Activated CD8-positive, alpha-beta T cell treated with anti-CD3 and anti-CD28 coated beads for 36 hours (primary cell): ENCODE data around the gene FZD8. TPM values are rescaled to one million over a fixed set of nuclear protein-coding genes. Genes with fewer than 3 reads are reported as not detected.
"Not testable (repeated sequence)": the region's sequence is repeated elsewhere in the genome, so short reads cannot be mapped to it uniquely, and the experiment has no call there.

Source experiments
- ATAC-seq: fragments of 200-7000 bp; cut with Tn5 transposase; one replicate; pipeline ENCODE4 v1.10.0; 2021; ENCODE audit warnings: mild to moderate bottlenecking, moderate library complexity
- CTCF ChIA-PET: fragments of 350-600 bp; sonication (Branson Sonifier 250); formaldehyde crosslinking; loops from one replicate; lab custom pipeline; 2021; ENCODE audit warnings: antibody characterized with exemption; lab: Charles Lee
- POLR2A ChIA-PET: fragments of 350-600 bp; sonication (Branson Sonifier 250); formaldehyde crosslinking; loops from one replicate; lab custom pipeline; 2021; ENCODE audit warnings: antibody characterized with exemption; lab: Charles Lee
- DNase-seq: peaks from one replicate; pipeline ENCODE4 v3.0.0-alpha.2; 2020
- H3K27ac Mint-ChIP-seq: one replicate; pipeline ENCODE4 v1.8.0; 2021; ENCODE audit warnings: mild to moderate bottlenecking, mixed read lengths
- H3K27me3 Mint-ChIP-seq: one replicate; pipeline ENCODE4 v1.8.0; 2021; ENCODE audit warnings: mixed read lengths
- H3K36me3 Mint-ChIP-seq: one replicate; pipeline ENCODE4 v1.8.0; 2021; ENCODE audit warnings: low read depth, mixed read lengths
- H3K4me1 Mint-ChIP-seq: one replicate; pipeline ENCODE4 v1.8.0; 2021; ENCODE audit warnings: low read depth, mixed read lengths
- H3K4me3 Mint-ChIP-seq: one replicate; pipeline ENCODE4 v1.8.0; 2021; ENCODE audit warnings: mild to moderate bottlenecking, moderate library complexity, mixed read lengths
- H3K9me3 Mint-ChIP-seq: one replicate; pipeline ENCODE4 v1.8.0; 2021; ENCODE audit warnings: mixed read lengths
- CTCF ChIP-seq: fragments of 200-600 bp; IDR thresholded peaks from one replicate; pipeline ENCODE4 v1.8.0; 2022; ENCODE audit warnings: antibody characterized with exemption, mild to moderate bottlenecking
- intact Hi-C: fragments of 100-400 bp; cut with micrococcal nuclease; formaldehyde crosslinking; loops from one replicate; pipeline ENCODE4 v1.10.0; 2022
- total RNA-seq, 2 experiments: library from RNA; stranded (reverse); gene quantifications; one replicate each; pipeline ENCODE4 v1.2.3, GENCODE V29; 2021

FZD8 gene
- under 1 TPM; 0.14 to 0.22 TPM for total RNA-seq

- H3K27me3 Mint-ChIP-seq: peaks cover 52% of the 10 kb centered on the region
- ATAC-seq: peak; percentile 91
- POLR2A ChIA-PET: no interaction called here
Observed at GRCh38 chr10:35642035-35642792, at the start of gene FZD8. Gene FZD8, minus strand, starts transcription at chr10:35642296. Its CDS starts 867 bp downstream, at chr10:35641429.

GRCh38 chr10:35691522-35692236 lies 49.6 kb upstream of the FZD8 start:
- ChIA-PET CTCF (no interaction called here), POLR2A (no interaction called here)
- ATAC-seq (no peak), DNase-seq (no peak)
- Mint-ChIP-seq H3K27me3 (peaks cover 3% of the 10 kb centered on the region), H3K4me3 (no peak overlapping the region), H3K9me3 (no peaks in the 10 kb centered on the region), H3K4me1 (no peaks in the 10 kb centered on the region), H3K27ac (no peak overlapping the region), H3K36me3 (no peaks in the 10 kb centered on the region)
- intact Hi-C loops: no loop called here
- TF ChIP-seq CTCF: no peak

More at GRCh38 chr10:35642035-35642792, at the start of gene FZD8:
- Mint-ChIP-seq H3K36me3 (no peaks in the 10 kb centered on the region), H3K4me3 (peak within 1 kb of the TSS; percentile 71), H3K27ac (no peak within 1 kb of the TSS), H3K9me3 (no peaks in the 10 kb centered on the region), H3K4me1 (peaks cover 22% of the 10 kb centered on the region)
- CTCF ChIA-PET: no interaction called here
- intact Hi-C loops: no loop called here
- no peak for TF ChIP-seq CTCF
- DNase-seq: peak; percentile 78

- TF ChIP-seq CTCF: no peak
- no peak for ATAC-seq
- Mint-ChIP-seq H3K27me3 (peaks cover 3% of the 10 kb centered on the region), H3K9me3 (no peaks in the 10 kb centered on the region), H3K4me3 (no peak overlapping the region), H3K36me3 (no peaks in the 10 kb centered on the region), H3K27ac (no peak overlapping the region), H3K4me1 (no peaks in the 10 kb centered on the region)
- DNase-seq: no peak
- intact Hi-C loops: no loop called here
- POLR2A ChIA-PET: no interaction called here
- CTCF ChIA-PET: no interaction called here
Observed at GRCh38 chr10:35690534-35690933, 48.4 kb upstream of the FZD8 start.

GRCh38 chr10:35685858-35686257 lies 43.8 kb upstream of the FZD8 start:
- POLR2A ChIA-PET: interaction anchor here (0.6 kb wide), 1 partner anchor 635 kb away, joined by 3 read pairs; no protein-coding TSS in a partner anchor
- H3K36me3 Mint-ChIP-seq, CTCF ChIA-PET, H3K27me3 Mint-ChIP-seq, H3K4me3 Mint-ChIP-seq, H3K9me3 Mint-ChIP-seq, DNase-seq, H3K4me1 Mint-ChIP-seq, intact Hi-C loops, ATAC-seq, H3K27ac Mint-ChIP-seq: not testable (repeated sequence)

GRCh38 chr10:35685402-35685801 lies 43.3 kb upstream of the FZD8 start:
- Mint-ChIP-seq H3K4me3 (no peak overlapping the region), H3K36me3 (no peaks in the 10 kb centered on the region), H3K27ac (no peak overlapping the region), H3K9me3 (no peaks in the 10 kb centered on the region), H3K4me1 (no peaks in the 10 kb centered on the region), H3K27me3 (peaks cover 6% of the 10 kb centered on the region)
- ATAC-seq (no peak), DNase-seq (no peak)
- intact Hi-C loops: no loop called here
- ChIA-PET CTCF (no interaction called here), POLR2A (interaction anchor here (0.6 kb wide), 1 partner anchor 635 kb away, joined by 3 read pairs; no protein-coding TSS in a partner anchor)
- TF ChIP-seq CTCF: no peak
